Esophagus squamous epithelium (tissue), 4 donors: ENCODE results near the gene PSENEN.

Experiments
- POLR2A ChIP-seq, 4 donors: fragments of 450-650 bp; IDR thresholded peaks; one replicate each; pipeline ENCODE4 v1.6.1; 2017; ENCODE audit warnings: antibody characterized with exemption in 4 of 4, mild to moderate bottlenecking in 4 of 4, moderate library complexity in 3 of 4
- TF ChIP-seq, protein P1 (sequence below), 6 experiments: fragments of 450-650 bp in 4 of 6; fragments of 200-600 bp in 2 of 6; sonication (generic) in 2 of 6; IDR thresholded peaks; one replicate each; pipeline ENCODE4 v1.5.1; 2016 to 2019; ENCODE audit warnings: antibody characterized with exemption in 6 of 6, mild to moderate bottlenecking in 4 of 6, moderate library complexity in 4 of 6

DNA sequence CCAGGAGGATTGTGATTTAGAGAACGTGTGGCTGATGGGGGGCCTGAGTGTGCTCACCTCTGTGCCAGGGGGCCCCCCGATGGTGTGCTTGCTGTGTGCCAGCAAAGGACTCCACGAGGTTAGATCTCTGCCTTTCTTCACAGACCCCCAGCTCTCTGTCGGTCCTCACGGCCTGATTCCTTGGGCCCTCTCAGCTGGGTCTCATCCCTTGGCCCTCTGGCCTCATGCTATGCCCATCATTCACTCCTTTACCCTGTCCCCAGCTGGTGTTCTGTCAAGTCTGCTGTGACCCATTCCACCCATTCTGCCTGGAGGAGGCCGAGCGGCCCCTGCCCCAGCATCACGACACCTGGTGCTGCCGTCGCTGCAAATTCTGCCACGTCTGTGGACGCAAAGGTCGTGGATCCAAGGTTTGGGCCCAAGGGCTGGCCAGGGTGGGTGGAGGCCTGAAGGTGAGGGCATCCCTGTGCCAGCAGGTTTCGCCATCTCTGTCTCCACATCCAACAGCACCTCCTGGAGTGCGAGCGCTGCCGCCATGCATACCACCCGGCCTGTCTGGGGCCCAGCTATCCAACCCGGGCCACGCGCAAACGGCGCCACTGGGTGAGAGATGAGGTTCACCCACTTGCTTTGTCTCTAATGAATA lies 20.1 kb upstream of the PSENEN start:
- no peak for TF ChIP-seq POLR2A (IDR thresholded peaks at IDR 0.05)
- TF ChIP-seq, protein P1, sequence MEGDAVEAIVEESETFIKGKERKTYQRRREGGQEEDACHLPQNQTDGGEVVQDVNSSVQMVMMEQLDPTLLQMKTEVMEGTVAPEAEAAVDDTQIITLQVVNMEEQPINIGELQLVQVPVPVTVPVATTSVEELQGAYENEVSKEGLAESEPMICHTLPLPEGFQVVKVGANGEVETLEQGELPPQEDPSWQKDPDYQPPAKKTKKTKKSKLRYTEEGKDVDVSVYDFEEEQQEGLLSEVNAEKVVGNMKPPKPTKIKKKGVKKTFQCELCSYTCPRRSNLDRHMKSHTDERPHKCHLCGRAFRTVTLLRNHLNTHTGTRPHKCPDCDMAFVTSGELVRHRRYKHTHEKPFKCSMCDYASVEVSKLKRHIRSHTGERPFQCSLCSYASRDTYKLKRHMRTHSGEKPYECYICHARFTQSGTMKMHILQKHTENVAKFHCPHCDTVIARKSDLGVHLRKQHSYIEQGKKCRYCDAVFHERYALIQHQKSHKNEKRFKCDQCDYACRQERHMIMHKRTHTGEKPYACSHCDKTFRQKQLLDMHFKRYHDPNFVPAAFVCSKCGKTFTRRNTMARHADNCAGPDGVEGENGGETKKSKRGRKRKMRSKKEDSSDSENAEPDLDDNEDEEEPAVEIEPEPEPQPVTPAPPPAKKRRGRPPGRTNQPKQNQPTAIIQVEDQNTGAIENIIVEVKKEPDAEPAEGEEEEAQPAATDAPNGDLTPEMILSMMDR (IDR thresholded peaks at IDR 0.05): no peak
